ENCODE results near the gene DAAM2.

DAAM2 gene

DNA sequence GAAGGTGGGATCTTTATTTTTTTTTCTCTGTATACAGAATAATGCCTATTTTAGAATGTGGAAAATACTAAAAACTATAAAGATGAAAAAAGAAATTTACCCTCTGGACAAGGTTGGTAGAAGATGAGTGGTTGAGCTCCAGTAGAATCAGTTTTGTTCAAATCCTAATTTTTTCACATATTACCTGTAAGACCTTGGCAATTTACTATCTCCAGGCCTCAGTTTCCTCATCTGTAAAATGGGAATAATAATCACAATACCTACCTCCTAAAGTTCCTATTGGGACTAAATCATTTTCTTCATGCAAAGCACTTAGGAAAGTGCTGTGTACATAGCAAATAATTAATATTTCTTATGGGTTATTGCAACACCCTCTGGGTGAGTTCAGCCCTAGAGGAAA, 28.4 kb downstream of the DAAM2 start:
- no peak for DNase-seq

GRCh38 chr6:39821046-39821740, 29.0 kb downstream of the DAAM2 start:
- no peak for DNase-seq

- DNase-seq: no peak
Measured at GRCh38 chr6:39821742-39822532, 29.8 kb downstream of the DAAM2 start.

DNA sequence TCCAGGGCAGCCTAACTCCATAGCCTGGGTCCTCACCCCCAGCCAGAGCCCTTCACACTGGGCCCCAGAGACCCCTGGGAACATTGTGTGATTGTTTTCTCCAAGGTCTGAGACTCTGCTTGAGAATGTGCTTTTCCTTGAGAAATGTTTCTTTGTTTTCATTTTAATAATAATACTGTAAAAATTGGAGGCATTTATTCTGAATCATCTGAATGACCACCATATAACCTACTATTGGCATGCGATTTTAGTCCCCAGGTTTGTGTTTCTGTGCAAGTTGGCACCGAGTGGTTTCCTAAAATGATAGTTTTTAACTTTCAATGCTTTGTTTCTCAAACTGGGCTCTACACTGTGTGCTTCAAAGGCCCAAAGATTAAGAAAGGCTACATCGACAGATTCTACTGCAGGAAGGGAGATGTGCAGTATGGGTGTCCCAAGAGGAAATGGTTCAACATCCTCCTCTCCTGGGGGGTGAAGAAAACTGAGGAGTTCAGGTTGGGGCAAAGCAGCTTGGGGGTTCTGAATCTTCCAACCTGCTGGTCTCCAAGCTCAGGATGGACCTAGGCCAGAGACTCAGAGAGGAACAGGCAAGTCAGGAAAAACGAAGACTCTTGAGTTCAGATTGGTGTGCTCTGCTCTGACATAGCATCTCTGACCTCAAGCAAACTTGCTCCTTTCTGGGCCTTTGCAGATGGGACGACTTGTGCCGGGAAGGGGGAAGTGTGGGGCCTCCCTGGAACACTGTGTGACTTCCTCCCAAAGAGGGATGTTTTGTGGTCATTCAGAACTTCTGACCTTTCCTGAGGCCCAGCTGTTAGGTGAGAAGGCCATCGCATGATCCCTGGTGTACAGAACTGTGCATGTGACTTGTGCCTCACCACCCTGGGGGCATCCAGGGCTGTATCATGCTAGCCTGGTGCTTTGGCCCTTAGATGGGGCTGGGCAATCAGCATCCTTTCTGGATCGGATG, 31.0 kb downstream of the DAAM2 start:
- DNase-seq: no peak

DNA sequence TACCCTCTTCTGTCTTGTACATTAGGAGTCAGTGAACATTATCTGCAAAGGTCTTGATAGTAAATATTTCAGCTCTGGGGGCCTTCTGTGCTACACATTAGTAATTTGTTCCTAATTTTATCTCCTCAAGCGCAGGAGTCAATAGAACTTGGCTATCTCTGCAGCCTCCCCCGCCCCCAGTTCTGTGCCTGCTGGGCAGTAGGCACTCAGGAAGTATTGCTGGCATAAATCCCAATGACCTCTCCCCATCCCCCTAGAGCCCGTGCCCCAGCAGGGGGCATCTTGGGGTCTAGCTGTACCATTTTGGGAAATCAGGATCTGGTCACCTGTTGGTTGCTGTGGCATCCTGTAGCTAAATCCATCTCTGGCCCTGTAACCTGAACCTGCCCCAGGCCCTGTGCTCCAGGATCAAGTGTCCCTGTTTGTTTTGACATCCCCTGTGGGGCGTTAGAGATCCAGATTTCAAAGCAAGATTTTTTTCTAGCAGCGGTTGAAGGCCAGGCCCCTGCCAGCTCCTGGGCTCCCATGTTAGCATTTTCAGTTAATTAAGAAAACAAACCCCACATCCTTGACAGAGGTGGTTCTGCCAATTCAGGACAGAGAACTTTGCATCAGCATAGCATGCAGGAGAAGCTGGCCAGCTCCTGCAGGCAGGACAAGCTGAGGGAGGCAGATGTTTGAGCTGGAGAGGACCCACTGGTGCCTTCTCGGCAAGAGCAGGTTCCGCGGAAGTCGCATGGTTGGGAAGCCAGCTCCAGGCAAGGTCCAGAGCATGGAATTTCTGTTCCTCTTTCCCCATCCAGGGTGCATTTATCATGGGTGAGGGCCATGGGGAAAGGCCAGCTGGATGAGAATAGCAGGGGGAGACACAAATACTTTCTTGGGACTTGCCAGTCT, 32.1 kb downstream of the DAAM2 start:
- no peak for DNase-seq

DNA sequence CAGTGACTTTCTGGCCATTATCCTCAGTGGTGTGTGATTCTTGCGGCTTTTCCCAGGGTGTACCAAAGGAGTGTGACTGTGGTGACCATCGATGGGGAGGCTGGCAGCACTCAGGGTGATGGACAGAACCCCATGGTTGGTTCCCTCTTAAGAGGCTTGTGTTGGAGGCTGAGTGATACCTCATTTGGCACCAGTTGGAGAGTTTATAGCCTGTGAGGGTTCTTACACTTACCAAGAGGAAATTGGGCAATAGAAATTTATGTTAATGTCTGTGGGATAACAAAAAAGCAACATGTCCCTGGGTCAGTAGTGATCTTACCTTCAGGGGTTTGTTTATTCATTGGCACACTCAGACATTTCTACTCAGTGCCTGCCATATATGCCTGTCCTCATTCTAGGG, 37.2 kb downstream of the DAAM2 start:
- DNase-seq: no peak

DNA sequence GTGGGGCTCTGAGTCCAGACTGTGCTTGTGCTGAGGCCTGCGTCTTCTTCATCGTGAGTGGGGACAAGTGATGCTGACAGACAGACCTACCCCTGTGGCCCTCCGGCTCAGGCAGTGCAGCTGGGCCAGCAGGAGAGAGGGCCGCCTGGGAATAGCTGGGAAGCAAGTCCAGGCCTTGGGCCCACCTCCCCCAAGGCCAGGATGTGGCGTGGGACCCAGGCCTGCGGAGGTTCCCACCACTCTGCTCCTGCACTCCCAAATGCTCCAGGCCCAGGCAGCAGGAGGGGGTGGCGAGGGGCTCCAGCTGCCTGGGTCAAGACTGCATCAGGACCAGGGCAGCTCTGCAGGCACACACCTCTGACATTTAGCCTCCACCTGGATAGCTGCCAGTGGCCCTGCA, 38.3 kb downstream of the DAAM2 start:
- DNase-seq: no peak

GRCh38 chr6:39831701-39832100, 39.5 kb downstream of the DAAM2 start:
- no peak for DNase-seq

DNA sequence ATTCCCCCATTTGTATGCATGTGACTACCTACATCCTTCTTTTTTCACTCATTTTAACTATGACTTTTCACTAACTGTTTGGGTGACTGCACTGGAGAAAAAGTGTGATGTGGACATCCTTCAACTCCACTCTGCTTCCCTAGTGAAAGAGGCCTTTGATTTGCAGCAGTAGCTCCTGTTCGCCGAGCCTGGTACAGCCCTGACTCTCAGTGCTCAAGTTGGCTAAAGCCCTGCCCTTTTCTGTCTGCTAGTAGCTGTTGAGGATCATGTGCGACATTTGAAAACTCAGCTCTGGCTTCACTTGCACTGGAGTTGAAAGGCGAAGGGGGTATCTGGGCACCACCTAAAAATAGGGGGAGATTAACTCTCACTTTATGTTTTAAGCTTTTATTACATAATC, 42.1 kb downstream of the DAAM2 start:
- DNase-seq: no peak

DNA sequence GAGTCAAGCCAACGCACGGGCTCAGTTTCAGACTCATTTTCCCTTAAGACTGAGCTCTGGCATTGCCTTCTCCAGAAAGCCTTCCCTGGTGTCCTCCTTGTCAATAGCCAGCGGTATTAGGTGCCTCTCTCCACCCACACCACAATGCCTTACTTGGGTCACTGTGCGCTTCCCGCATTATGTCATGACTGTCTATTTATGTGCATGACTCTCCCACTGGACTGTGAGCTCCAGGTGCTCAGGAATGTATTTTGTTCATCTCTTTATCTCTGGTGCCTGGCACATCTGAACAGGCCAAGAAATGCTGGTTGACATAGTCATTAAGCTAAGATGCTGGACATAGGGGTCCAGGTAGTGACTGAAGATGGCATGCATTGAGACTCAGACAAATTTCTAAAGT, 42.7 kb downstream of the DAAM2 start:
- DNase-seq: no peak

- DNase-seq: no peak
Measured at GRCh38 chr6:39835821-39836295, 43.7 kb downstream of the DAAM2 start.

DNA sequence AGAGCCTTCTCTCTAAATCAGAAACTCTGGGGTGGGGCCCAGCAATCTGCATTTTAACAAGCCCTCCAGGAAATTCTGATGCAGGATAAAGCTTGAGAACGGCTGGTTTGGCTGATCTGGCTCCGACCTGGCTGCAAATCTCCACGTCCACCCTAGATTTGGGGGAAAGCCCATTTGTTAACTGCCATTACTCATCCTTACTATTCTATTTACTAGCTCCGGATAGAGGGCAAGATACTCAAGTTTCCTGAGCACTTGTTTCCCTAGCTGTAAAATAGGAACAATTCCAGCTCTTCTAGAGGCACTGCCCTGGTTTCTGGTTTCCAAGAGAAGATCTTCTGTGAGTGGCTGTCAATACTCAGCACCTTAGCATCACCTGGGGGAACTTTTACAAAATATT, 44.4 kb downstream of the DAAM2 start:
- DNase-seq: no peak

DNA sequence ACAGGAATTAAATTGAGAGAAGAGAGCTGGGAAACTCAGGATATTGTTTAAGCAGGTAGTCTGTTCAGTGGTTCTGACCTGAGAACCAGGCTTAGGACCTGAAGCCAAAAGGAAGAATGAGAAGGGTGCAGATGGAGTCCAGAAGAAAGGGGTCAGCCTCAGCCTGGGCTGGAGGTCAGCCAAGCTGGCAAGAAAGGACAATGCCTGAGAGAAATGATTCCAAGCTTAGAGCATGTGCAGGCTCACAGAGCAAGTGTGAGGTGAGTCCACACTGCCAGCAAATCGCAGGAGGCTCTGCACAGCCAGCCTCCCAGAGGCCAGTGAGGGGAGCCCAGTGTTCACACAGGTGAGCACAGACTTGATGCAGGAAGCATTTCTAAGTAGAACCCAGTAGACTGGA, 47.3 kb downstream of the DAAM2 start:
- no peak for DNase-seq

- DNase-seq: no peak
Measured at GRCh38 chr6:39840781-39841180, 48.6 kb downstream of the DAAM2 start.

DNA sequence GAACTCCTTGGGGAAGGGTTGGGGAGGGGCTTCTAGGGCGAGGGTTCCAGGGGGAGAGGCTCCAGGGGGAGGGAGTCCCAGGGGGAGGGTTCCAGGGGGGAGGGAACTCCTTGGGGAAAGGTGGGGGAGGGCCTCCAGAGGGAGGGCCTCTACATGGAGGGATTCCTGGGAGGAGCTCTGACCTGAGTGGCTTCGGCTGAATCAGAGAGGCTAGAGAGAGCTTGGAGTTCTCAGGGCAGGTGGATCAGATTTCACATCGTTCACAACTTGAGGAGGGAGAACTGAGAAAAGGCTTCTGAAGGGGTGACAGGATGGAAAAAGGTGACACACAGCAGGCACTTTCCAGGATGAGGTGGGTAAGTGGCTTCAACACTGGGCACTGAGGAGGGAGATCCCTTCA, 49.1 kb downstream of the DAAM2 start:
- no peak for DNase-seq

DNA sequence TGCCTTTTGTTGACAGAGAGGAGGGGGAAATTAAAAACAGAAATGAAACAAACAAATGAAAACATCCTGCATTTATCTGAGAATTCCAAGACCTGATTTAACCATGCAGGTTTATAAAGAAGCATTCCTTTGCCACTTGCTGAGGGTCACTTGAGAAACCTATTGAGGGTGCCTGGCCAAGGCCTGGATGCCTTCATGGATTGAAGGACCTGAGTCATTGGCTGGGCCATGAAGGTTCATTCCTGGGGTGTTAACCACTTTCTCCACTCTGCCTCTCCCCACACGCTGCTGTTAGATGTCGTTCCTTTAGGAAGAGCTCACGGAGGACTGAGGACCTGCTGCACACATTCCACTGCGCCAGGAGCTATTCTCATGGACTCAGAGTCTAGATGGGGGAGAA, 49.7 kb downstream of the DAAM2 start:
- no peak for DNase-seq

- no peak for DNase-seq
Measured at GRCh38 chr6:39843305-39844020, 51.3 kb downstream of the DAAM2 start.

- DNase-seq: no peak
Measured at GRCh38 chr6:39844866-39845265, 52.7 kb downstream of the DAAM2 start.

DNA sequence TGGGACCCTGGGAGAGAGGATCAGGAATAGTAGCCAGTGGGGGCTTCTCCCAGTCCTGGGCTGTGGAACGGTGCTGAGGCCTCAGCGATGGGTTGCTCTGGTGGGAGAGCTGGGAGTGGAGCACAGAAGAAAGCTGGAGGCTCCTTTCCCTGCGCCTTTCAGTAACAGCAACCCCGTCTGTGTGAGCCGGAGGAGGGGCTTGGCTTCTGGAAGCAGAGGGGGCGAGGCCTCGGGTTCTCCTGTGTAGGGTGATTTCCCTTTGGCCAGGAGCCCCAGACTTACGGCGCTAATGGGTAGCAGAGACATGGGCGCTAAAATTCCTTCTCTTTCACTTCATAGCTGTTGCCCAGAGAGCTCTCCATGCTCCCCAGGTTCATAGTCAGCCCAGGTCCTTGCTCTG, 55.0 kb downstream of the DAAM2 start:
- DNase-seq: no peak

DNA sequence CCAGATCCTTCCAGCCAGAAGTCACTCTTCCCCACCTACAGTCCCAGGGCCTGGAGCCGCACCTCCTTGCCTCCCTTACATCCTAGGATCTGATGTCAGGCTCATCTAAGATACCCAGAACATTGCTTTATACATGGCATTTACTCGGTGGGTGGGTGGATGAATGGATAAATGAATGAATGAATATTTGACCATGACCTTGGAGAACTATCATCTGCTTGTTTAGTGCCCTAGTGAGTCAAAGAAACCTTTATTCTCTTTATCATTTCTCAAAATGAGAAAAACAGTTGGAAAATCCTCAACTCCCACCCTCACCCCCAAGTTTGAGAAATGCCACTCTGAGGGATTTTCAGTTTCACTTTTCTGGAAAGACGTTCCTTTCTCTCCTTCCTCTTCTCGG, 56.0 kb downstream of the DAAM2 start:
- no peak for DNase-seq

- no peak for DNase-seq
Measured at GRCh38 chr6:39849228-39849627, 57.1 kb downstream of the DAAM2 start.

DNA sequence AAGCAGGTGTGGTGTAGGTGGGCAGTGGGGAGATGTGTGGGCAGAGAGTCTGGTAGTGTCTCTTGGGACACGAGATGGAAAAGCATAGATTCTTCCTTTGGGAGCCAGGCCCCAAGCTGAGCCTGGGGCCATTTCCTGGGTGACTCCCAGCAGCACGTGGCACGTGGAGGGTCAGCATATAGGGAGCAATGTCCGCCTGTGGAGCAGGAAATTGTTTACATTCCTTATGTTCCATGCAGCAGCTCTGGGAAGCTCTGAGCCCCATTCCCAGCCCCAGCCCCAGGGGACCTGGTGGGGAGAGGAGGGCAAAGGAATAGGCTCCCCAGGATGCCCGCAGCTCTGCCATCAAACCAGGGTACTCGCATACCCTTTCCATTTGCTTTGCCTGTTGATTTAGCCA, 57.6 kb downstream of the DAAM2 start:
- no peak for DNase-seq
